Activated CD4-positive, alpha-beta T cell treated with anti-CD3 and anti-CD28 coated beads for 36 hours (primary cell): ENCODE measurements around the gene FILIP1L. TPM values are rescaled to one million over a fixed set of nuclear protein-coding genes. Genes with fewer than 3 reads are reported as not detected.
"Not testable (repeated sequence)": the region's sequence is repeated elsewhere in the genome, so short reads cannot be mapped to it uniquely, and the experiment has no call there.

ENCODE experiments used
- ATAC-seq: fragments of 200-7000 bp; cut with Tn5 transposase; one replicate; pipeline ENCODE4 v1.10.0; 2021; ENCODE audit warnings: mild to moderate bottlenecking, moderate library complexity
- CTCF ChIA-PET: fragments of 350-600 bp; sonication (Branson Sonifier 250); formaldehyde crosslinking; loops from one replicate; lab custom pipeline; 2021; ENCODE audit warnings: antibody characterized with exemption; lab: Charles Lee
- POLR2A ChIA-PET: fragments of 350-600 bp; sonication (Branson Sonifier 250); formaldehyde crosslinking; loops from one replicate; lab custom pipeline; 2021; ENCODE audit warnings: antibody characterized with exemption, inconsistent platforms; lab: Charles Lee
- DNase-seq: peaks from one replicate; pipeline ENCODE4 v3.0.0-alpha.2; 2020
- H3K27ac Mint-ChIP-seq: one replicate; pipeline ENCODE4 v1.8.0; 2021; ENCODE audit warnings: mixed read lengths
- H3K27me3 Mint-ChIP-seq: one replicate; pipeline ENCODE4 v1.8.0; 2021; ENCODE audit warnings: mixed read lengths
- H3K36me3 Mint-ChIP-seq: one replicate; pipeline ENCODE4 v1.8.0; 2021; ENCODE audit warnings: low read depth, mixed read lengths
- H3K4me1 Mint-ChIP-seq: one replicate; pipeline ENCODE4 v1.8.0; 2021; ENCODE audit warnings: mixed read lengths
- H3K4me3 Mint-ChIP-seq: one replicate; pipeline ENCODE4 v1.8.0; 2021; ENCODE audit warnings: mild to moderate bottlenecking, moderate library complexity, mixed read lengths
- H3K9me3 Mint-ChIP-seq: one replicate; pipeline ENCODE4 v1.8.0; 2021; ENCODE audit warnings: low read depth, mixed read lengths
- intact Hi-C, 2 experiments: fragments of 100-400 bp; cut with DNase I in 1 of 2; cut with micrococcal nuclease in 1 of 2; formaldehyde crosslinking; loops; one replicate each; pipeline versions ENCODE4 v1.14.2 to v1.15.1; 2022 to 2024; cut with DNase I, micrococcal nuclease
- total RNA-seq, 2 experiments: library from RNA; stranded (reverse); gene quantifications; one replicate each; pipeline ENCODE4 v1.2.3, GENCODE V29; 2021

The FILIP1L gene
- total RNA-seq, 2 experiments from 2014 or later = 0.11 TPM; not detected in 1

DNA sequence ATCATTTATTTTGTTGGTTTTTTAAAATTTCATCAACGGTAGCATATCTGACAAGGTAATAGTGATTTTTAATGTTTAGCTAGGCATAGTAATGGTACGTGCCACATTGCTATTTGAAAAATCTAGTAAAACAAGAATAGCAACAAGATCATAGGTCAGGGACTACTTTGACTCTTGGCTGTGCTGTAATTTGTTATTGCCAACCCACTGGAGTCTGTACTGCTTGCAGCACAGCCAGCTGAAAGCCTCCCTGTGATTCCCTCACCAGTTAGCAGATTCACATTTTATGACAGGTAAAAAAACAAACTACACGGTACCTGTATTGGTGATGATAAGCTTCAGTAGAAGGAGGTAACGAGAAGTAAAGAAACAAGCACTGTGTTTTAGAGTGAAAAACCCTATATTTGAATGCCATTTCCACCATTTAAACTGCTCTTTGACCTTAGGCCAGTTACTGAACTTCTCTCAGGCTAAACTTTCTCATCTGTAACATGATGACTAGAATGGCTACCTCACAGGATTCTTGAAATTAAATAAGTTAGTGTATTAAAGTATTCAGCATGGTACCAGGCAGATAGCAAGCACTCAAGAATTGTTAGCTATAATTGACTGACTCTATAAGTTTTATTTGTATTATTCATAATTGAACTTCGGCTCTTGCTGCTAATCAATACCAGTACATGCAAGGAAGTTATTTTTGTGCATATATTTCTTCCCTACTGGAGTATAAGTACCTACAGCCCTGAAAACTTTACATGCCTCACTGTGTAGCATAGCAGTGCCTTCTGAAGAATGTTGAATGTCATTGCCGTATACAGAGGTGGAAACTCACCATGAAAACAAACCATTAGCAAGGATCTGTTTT, 16.1 kb downstream of the FILIP1L start:
- POLR2A ChIA-PET = no interaction called here
- ATAC-seq (no peak), DNase-seq (no peak)
- H3K9me3 Mint-ChIP-seq = peaks cover 2% of the 10 kb centered on the region
- intact Hi-C loops = no loop called here
- CTCF ChIA-PET = interaction anchor here (1.2 kb wide), 1 partner anchor 8 kb away, joined by 4 read pairs; no protein-coding TSS in a partner anchor
- H3K27ac Mint-ChIP-seq = no peak overlapping the region
- no peaks in the 10 kb centered on the region for H3K4me1 Mint-ChIP-seq
- H3K4me3 Mint-ChIP-seq = no peak overlapping the region
- H3K36me3 Mint-ChIP-seq = peaks cover 7% of the 10 kb centered on the region
- H3K27me3 Mint-ChIP-seq = no peaks in the 10 kb centered on the region

DNA sequence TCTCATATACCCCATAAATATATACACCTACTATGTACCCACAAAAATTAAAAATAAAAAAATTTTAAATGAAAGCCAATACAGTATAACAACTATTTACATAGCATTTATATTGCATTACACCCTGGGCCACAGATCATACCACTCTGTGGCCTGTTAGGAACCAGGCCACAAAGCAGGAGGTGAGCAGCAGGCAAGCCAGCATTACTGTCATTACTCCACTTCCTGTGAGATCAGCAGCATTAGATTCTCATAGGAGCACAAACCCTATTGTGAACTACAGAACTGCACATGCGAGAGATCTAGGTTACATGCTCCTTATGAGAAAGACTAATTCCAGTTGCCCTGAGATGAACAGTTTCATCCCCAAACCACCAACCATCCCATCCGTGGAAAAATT, 17.4 kb downstream of the FILIP1L start:
- no peaks in the 10 kb centered on the region for H3K4me1 Mint-ChIP-seq
- intact Hi-C loops = no loop called here
- POLR2A ChIA-PET = no interaction called here
- ATAC-seq (no peak), DNase-seq (no peak)
- peaks cover 2% of the 10 kb centered on the region for H3K9me3 Mint-ChIP-seq
- no peak overlapping the region for H3K27ac Mint-ChIP-seq
- no peak overlapping the region for H3K4me3 Mint-ChIP-seq
- CTCF ChIA-PET = no interaction called here
- H3K27me3 Mint-ChIP-seq = no peaks in the 10 kb centered on the region
- H3K36me3 Mint-ChIP-seq = peaks cover 7% of the 10 kb centered on the region

DNA sequence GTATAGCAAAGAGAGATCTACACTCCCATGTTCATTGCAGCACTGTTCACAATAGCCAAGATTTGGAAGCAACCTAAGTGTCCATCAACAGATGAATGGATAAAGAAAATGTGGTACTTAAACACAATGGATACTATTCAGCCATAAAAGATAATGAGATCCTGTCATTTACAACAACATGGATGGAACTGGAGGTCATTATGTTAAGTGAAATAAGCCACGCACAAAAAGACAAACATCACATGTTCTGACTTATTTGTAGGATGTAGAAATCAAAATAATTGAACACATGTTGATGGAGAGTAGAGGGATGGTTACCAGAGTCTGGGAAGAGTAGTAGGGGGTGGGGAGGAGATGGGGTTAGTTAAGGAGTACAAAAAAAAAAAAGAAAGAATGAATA, 18.0 kb downstream of the FILIP1L start:
- POLR2A ChIA-PET, H3K4me1 Mint-ChIP-seq, intact Hi-C loops, DNase-seq, CTCF ChIA-PET, H3K27ac Mint-ChIP-seq, ATAC-seq, H3K36me3 Mint-ChIP-seq, H3K4me3 Mint-ChIP-seq, H3K9me3 Mint-ChIP-seq, H3K27me3 Mint-ChIP-seq: not testable (repeated sequence)

DNA sequence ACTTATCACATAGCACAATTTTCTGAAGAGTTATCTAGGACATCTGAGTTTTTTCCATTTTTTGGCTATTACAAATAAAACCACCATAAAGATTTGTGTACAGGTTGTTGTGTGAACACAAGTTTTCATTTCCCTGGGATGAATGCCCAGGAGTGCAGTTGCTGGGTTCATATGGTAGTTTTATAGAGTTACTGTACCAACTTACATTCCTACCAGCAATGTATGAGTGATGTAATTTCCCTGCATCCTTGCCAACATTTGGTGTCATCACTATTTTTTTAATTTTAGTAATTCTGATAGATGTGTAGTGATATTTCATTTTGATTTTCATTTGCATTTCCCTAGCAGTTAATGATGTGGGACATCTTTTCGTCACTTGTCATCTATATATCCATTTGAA, 20.5 kb downstream of the FILIP1L start:
- intact Hi-C loops = no loop called here
- Mint-ChIP-seq H3K36me3 (no peaks in the 10 kb centered on the region), H3K27ac (no peak overlapping the region), H3K9me3 (no peaks in the 10 kb centered on the region), H3K4me3 (no peak overlapping the region), H3K27me3 (no peaks in the 10 kb centered on the region), H3K4me1 (peaks cover 10% of the 10 kb centered on the region)
- POLR2A ChIA-PET = no interaction called here
- DNase-seq = no peak
- no peak for ATAC-seq
- CTCF ChIA-PET = no interaction called here

DNA sequence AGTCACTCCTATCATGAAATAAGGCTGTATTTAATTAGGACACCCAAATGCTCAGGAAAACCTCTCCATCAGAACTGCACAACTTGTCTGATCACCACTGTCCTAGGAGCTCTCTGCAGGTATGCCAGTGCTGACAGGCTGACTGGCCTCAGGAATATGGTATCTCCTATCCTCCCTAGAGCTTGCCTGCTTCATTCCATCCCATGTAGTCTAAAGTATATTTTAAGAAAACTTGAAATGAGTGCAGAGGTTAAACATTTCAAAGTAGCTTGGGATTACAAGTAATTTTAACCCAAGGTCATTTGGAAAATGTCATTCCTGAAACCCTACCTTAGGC, 23.7 kb downstream of the FILIP1L start:
- H3K36me3 Mint-ChIP-seq = no peaks in the 10 kb centered on the region
- H3K4me3 Mint-ChIP-seq = no peak overlapping the region
- ChIA-PET POLR2A (interaction anchor here (0.7 kb wide), 1 partner anchor 413 kb away, joined by 3 read pairs; no protein-coding TSS in a partner anchor), CTCF (interaction anchor here (1.2 to 3.2 kb wide), 4 partner anchors 15 to 258 kb away, joined by 3 to 14 read pairs (median 4); no protein-coding TSS in a partner anchor)
- H3K4me1 Mint-ChIP-seq = peaks cover 21% of the 10 kb centered on the region
- ATAC-seq = no peak
- no peak overlapping the region for H3K27ac Mint-ChIP-seq
- no peaks in the 10 kb centered on the region for H3K9me3 Mint-ChIP-seq
- DNase-seq = no peak
- H3K27me3 Mint-ChIP-seq = no peaks in the 10 kb centered on the region
- intact Hi-C loops = no loop called here

DNA sequence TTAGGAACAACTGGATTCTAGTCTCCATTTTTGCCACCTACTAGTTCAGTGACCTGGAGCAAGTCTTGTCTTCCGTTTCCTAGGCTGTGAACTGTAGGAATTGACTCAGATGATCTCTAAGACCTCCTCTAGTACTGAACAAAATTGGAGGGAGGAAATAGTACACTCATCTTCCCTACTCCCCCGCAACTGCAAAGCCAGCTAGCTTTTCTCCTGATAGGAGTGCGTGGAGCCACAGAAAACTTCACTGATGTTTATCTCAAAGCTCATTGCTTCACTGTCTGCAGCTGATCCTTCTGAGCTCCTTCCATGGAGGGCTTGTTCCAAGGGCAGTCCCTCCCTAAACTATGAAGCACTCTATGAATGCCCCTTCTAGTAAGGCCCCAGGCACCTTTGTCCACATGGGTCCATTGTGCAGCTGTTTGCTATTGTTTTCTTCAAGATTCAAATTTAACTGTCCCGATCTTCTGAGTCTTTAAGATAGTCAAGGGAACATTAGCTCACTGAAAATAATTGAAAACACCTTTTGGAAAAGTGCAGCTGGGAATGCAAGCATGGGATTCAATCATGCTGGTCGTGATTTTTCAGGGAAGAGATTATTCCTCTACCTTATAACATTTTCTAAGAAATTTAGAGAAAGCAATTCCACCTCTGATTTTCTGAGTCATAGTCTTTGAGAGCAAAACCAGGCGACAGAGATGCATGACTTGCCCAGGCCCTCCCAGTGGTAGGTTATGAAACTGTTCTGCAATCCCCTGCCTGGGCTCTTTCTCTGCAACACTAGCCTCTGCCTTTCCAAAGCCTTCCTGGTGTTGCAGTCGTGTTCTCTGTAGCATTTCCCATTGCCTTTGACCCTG, 24.3 kb downstream of the FILIP1L start:
- intact Hi-C loops = no loop called here
- Mint-ChIP-seq H3K9me3 (no peaks in the 10 kb centered on the region), H3K36me3 (no peaks in the 10 kb centered on the region), H3K27me3 (no peaks in the 10 kb centered on the region), H3K4me1 (peaks cover 21% of the 10 kb centered on the region), H3K27ac (no peak overlapping the region), H3K4me3 (no peak overlapping the region)
- ChIA-PET POLR2A (interaction anchor here (0.7 kb wide), 1 partner anchor 413 kb away, joined by 3 read pairs; no protein-coding TSS in a partner anchor), CTCF (interaction anchor here (0.8 to 3.2 kb wide), 8 partner anchors 9 to 258 kb away, joined by 3 to 14 read pairs (median 4); no protein-coding TSS in a partner anchor)
- ATAC-seq (peak; percentile 81), DNase-seq (peak; percentile 50)

DNA sequence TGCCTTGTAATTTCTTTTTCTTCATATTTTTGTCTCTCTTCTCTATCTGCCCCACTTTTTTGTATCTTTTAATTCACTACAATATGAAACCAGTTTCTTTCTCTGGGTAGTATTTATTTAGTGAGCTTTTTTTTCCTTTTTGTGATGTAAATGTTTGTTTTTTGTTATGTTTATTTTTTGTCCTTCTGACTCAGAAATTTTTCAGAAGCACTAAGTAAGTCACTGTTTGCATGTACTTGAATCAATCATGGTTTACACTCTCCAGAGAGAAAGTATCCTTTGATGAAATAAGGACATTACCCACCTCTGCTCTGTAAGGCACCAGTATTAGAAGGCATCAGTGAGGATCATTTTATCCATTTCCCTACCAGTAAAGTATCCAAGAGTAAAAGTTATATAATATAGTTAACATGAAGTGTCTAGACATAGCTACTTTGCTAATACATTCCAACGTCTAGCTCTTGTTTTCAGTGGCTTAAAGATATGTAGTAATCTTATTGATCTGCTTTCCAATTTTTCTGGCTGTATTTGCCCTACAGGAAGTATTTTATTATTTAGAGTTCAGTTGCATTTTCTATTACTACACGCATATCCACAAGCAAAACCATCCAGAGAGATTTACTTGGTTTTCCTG, 25.4 kb downstream of the FILIP1L start:
- no peaks in the 10 kb centered on the region for H3K36me3 Mint-ChIP-seq
- H3K27me3 Mint-ChIP-seq = no peaks in the 10 kb centered on the region
- intact Hi-C loops = no loop called here
- H3K27ac Mint-ChIP-seq = no peak overlapping the region
- no peak for DNase-seq
- H3K9me3 Mint-ChIP-seq = no peaks in the 10 kb centered on the region
- no peak overlapping the region for H3K4me3 Mint-ChIP-seq
- H3K4me1 Mint-ChIP-seq = peaks cover 21% of the 10 kb centered on the region
- CTCF ChIA-PET = interaction anchor here (0.9 to 3.2 kb wide), 4 partner anchors 16 to 228 kb away, joined by 3 to 14 read pairs (median 5); no protein-coding TSS in a partner anchor
- ATAC-seq = no peak
- POLR2A ChIA-PET = interaction anchor here (0.7 kb wide), 1 partner anchor 1209 kb away, joined by 4 read pairs; no protein-coding TSS in a partner anchor

DNA sequence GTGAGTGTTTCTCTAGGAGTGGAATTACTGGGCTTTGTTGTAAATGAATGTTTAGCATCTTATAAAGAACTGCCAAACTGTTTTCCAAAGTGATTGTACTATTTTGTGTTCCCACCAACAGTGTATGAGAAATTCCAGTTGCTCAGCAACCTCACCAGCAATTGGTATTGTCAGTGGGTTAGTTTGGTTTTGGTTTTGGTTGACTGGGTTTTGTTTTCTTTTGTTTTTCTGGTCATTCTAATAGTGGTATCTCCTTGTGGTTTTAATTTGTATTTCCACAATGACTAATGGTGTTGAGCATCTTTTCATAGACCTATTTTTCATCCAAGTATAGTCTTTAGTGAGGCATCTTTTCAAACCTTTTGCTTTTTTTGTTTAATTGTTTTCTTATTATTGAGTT, 27.1 kb downstream of the FILIP1L start:
- H3K4me3 Mint-ChIP-seq = no peak overlapping the region
- H3K9me3 Mint-ChIP-seq = no peaks in the 10 kb centered on the region
- peaks cover 21% of the 10 kb centered on the region for H3K4me1 Mint-ChIP-seq
- intact Hi-C loops = no loop called here
- H3K27me3 Mint-ChIP-seq = no peaks in the 10 kb centered on the region
- ATAC-seq = peak; percentile 67
- no peak overlapping the region for H3K27ac Mint-ChIP-seq
- no peaks in the 10 kb centered on the region for H3K36me3 Mint-ChIP-seq
- ChIA-PET CTCF (interaction anchor here (2.3 kb wide), 1 partner anchor 12 kb away, joined by 11 read pairs; no protein-coding TSS in a partner anchor), POLR2A (no interaction called here)
- no peak for DNase-seq

DNA sequence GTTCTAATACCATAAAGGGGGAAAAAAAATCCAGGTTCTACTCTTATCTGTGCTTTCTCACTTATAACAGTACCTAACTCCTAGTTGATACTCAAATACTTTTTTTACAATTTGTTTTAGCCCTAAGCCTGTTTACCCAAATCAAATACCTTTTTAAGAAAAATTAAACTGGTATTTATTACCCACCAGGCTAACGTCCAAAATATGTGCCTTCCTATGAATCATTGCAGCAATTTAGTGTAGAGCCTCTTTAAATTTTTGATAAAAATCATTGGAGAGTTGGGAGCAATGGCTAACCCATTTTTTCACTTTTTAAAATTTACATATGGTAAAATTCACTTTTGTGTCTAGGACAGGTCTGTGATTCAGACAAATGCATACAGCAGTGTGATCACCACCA, 27.9 kb downstream of the FILIP1L start:
- ATAC-seq (no peak), DNase-seq (no peak)
- Mint-ChIP-seq H3K27me3 (no peaks in the 10 kb centered on the region), H3K4me1 (peaks cover 21% of the 10 kb centered on the region), H3K36me3 (no peaks in the 10 kb centered on the region), H3K4me3 (no peak overlapping the region), H3K27ac (no peak overlapping the region), H3K9me3 (no peaks in the 10 kb centered on the region)
- intact Hi-C loops = no loop called here
- ChIA-PET POLR2A (no interaction called here), CTCF (interaction anchor here (2.0 to 2.3 kb wide), 2 partner anchors 11 to 18 kb away, joined by 8 to 11 read pairs; no protein-coding TSS in a partner anchor)

DNA sequence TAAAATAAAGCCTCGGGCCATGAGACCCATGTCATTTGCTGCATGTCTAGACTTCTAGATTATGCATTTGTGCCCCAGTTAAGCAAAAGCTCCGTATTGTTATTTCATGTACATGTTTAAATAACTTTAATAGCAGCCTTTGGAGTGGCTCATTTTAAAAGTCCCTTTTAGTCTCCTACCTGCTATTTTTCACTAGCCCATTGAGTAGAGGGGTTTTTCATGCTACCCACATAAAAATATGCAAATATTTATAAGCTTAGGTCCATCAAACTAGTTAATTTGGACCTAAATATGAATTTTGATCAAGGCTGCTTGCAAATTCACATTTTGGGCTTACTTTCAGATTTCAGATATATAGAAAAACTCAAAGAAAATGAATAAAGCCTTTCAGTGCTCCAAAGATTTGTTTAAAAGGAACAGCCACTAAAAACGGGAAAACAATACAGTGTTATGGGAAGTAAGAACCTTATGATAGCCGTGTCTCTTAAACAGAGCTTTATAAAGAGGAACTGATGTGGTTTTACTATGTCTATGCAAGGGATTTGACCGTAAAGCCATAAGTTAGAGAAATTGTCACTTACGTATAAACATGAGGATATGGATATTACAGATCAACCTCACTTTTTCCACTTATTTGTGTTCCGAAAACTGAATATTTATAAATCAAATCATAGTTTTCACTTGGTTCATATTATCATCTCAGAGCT, 30.0 kb downstream of the FILIP1L start:
- intact Hi-C loops = no loop called here
- no peak for ATAC-seq
- no peaks in the 10 kb centered on the region for H3K27me3 Mint-ChIP-seq
- H3K36me3 Mint-ChIP-seq = no peaks in the 10 kb centered on the region
- ChIA-PET CTCF (interaction anchor here (0.6 to 2.0 kb wide), 2 partner anchors 16 to 44 kb away, joined by 3 to 8 read pairs; no protein-coding TSS in a partner anchor), POLR2A (interaction anchor here (0.6 kb wide), 1 partner anchor 126 kb away, joined by 7 read pairs; no protein-coding TSS in a partner anchor)
- H3K9me3 Mint-ChIP-seq = no peaks in the 10 kb centered on the region
- peaks cover 11% of the 10 kb centered on the region for H3K4me1 Mint-ChIP-seq
- H3K27ac Mint-ChIP-seq = no peak overlapping the region
- DNase-seq = no peak
- no peak overlapping the region for H3K4me3 Mint-ChIP-seq
